ENCODE results near the gene GPN2.

The GPN2 gene

GRCh38 chr1:26889551-26890466 lies at the start of gene GPN2:
Gene GPN2 (minus strand): TSS chr1:26890283. CDS start chr1:26890096, 187 bp downstream.
- DNase-seq, result peak; percentile 90

GRCh38 chr1:26938659-26939025 lies 48.6 kb upstream of the GPN2 start:
- no peak for DNase-seq

GRCh38 chr1:26938004-26938658 lies 48.0 kb upstream of the GPN2 start:
- DNase-seq, result no peak

- DNase-seq, result no peak
Measured at GRCh38 chr1:26936823-26937222, 46.7 kb upstream of the GPN2 start.

- DNase-seq, result no peak
Measured at GRCh38 chr1:26932531-26932930, 42.4 kb upstream of the GPN2 start.

GRCh38 chr1:26923711-26924110 lies 33.6 kb upstream of the GPN2 start:
- no peak for DNase-seq

GRCh38 chr1:26922901-26923300 lies 32.8 kb upstream of the GPN2 start:
- no peak for DNase-seq

- no peak for DNase-seq
Measured at GRCh38 chr1:26922431-26922729, 32.3 kb upstream of the GPN2 start.

- DNase-seq, result peak; percentile 98
Measured at GRCh38 chr1:26921540-26922430, 31.7 kb upstream of the GPN2 start, which contains the start of gene NUDC. Gene NUDC (plus strand): TSS chr1:26921743. CDS start chr1:26921849, 106 bp downstream.

- no peak for DNase-seq
Measured at GRCh38 chr1:26921126-26921539, 31.1 kb upstream of the GPN2 start.

- DNase-seq, result no peak
Measured at GRCh38 chr1:26915204-26915842, 25.2 kb upstream of the GPN2 start.

- no peak for DNase-seq
Measured at GRCh38 chr1:26913754-26914619, 23.9 kb upstream of the GPN2 start, which contains the start of gene NR0B2. Gene NR0B2 (minus strand): TSS chr1:26913975. CDS start chr1:26913940, 35 bp downstream.

GRCh38 chr1:26913389-26913753 lies 23.3 kb upstream of the GPN2 start:
- no peak for DNase-seq

GRCh38 chr1:26912147-26912490 lies 22.0 kb upstream of the GPN2 start:
- no peak for DNase-seq

GRCh38 chr1:26911399-26912146 lies 21.5 kb upstream of the GPN2 start:
- no peak for DNase-seq

- DNase-seq, result no peak
Measured at GRCh38 chr1:26910343-26911160, 20.5 kb upstream of the GPN2 start.

- no peak for DNase-seq
Measured at GRCh38 chr1:26909951-26910342, 19.9 kb upstream of the GPN2 start.

GRCh38 chr1:26907071-26907917 lies 17.2 kb upstream of the GPN2 start:
- DNase-seq, result no peak
